H1 (cell line): Measurements from ENCODE around the gene RIIAD1. TPM values are rescaled to one million over a fixed set of nuclear protein-coding genes. Genes with fewer than 3 reads are reported as not detected.

Source experiments
- ATF2 ChIP-seq: IDR thresholded peaks from 2 replicates; pipeline ENCODE4 v1.6.1; 2012; ENCODE audit warnings: low read length, inconsistent platforms
- CBX5 ChIP-seq: fragments of 300-800, 300-1000 bp; sonication (generic); IDR thresholded peaks from 2 replicates; pipeline ENCODE4 v1.7.1; 2016; ENCODE audit warnings: antibody characterized with exemption, low read length, low read depth
- CEBPB ChIP-seq: IDR thresholded peaks from 2 replicates; pipeline ENCODE4 v1.6.1; 2012; ENCODE audit warnings: low read depth, low read length
- FOSL1 ChIP-seq: IDR thresholded peaks from 2 replicates; pipeline ENCODE4 v1.6.1; 2011; ENCODE audit warnings: mild to moderate bottlenecking, low read depth, low read length, moderate library complexity; ENCODE audit not compliant: insufficient read depth
- KDM1A ChIP-seq: fragments of 200-600, 300-600 bp; sonication (generic); IDR thresholded peaks from 2 replicates; pipeline ENCODE4 v1.7.1; 2016; ENCODE audit warnings: mild to moderate bottlenecking, low read length, borderline replicate concordance
- KDM4A ChIP-seq: IDR thresholded peaks from one replicate; pipeline ENCODE4 v1.7.1; 2012; ENCODE audit warnings: low read depth, mild to moderate bottlenecking, moderate library complexity, low read length, inconsistent platforms; ENCODE audit not compliant: severe bottlenecking
- POLR2A ChIP-seq, 2 experiments: IDR thresholded peaks; 1 replicate in 1 of 2; 2 replicates in 1 of 2; pipeline ENCODE4 v1.6.1; 2011; ENCODE audit warnings: low read depth in 2 of 2, low read length in 2 of 2, mild to moderate bottlenecking in 2 of 2; ENCODE audit errors: control extremely low read depth in 1 of 2
- RBBP5 ChIP-seq: IDR thresholded peaks from 2 replicates; pipeline ENCODE4 v1.7.1; 2012; ENCODE audit warnings: low read depth, mild to moderate bottlenecking, inconsistent platforms, low read length, moderate library complexity, borderline replicate concordance
- RNF2 ChIP-seq: fragments of 200-900, 300-1000 bp; sonication (generic); IDR thresholded peaks from 2 replicates; pipeline ENCODE4 v1.7.1; 2016; ENCODE audit warnings: borderline replicate concordance, low read depth, mild to moderate bottlenecking, antibody characterized with exemption, low read length; ENCODE audit not compliant: poor library complexity, severe bottlenecking; ENCODE audit errors: missing control alignments
- SAP30 ChIP-seq: fragments of 300-600 bp; sonication (generic); IDR thresholded peaks from 2 replicates; pipeline ENCODE4 v1.7.1; 2012; ENCODE audit warnings: low read length, moderate library complexity, mild to moderate bottlenecking, inconsistent platforms; ENCODE audit not compliant: insufficient read depth, insufficient replicate concordance
- SUZ12 ChIP-seq: fragments of 200-600 bp; sonication (generic); IDR thresholded peaks from 2 replicates; pipeline ENCODE4 v1.6.1; 2012; ENCODE audit warnings: mild to moderate bottlenecking, inconsistent platforms, low read length, moderate library complexity, mixed read lengths
- TAF7 ChIP-seq: optimal IDR thresholded peaks from 2 replicates; pipeline ENCODE3; 2011; ENCODE audit warnings: low read depth, mild to moderate bottlenecking, inconsistent platforms, low read length, moderate library complexity, borderline replicate concordance
- polyA plus RNA-seq, 7 experiments: library from polyadenylated mRNA; depleted of rRNA in 3 of 7; stranded (reverse) in 5 of 7; unstranded in 2 of 7; fragments of >200 nt in 5 of 7; fragments of 200-250 nt in 2 of 7; gene quantifications; 1 replicate in 5 of 7; 2 replicates in 1 of 7; 4 replicates in 1 of 7; pipeline versions ENCODE4 v1.2.1 to v1.2.3, GENCODE V29; 2011 to 2013; ENCODE audit warnings: missing spikeins in 2 of 7, mixed read lengths in 2 of 7
- total RNA-seq: library from RNA; stranded (reverse); fragmentation: NEBNext Ultra II Directional; extraction: Animal tissue kit (Norgen Biotek cat#: 25700); gene quantifications from 2 replicates; pipeline ENCODE4 v1.2.1, GENCODE V29; 2021
- TF ChIP-seq, protein P1 (sequence below): IDR thresholded peaks from 2 replicates; pipeline ENCODE4 v1.6.1; 2011; ENCODE audit warnings: low read depth, mild to moderate bottlenecking, low read length; ENCODE audit not compliant: insufficient read depth
- TF ChIP-seq, protein P2 (sequence below): IDR thresholded peaks from 2 replicates; pipeline ENCODE4 v1.6.1; 2012; ENCODE audit warnings: inconsistent platforms
- TF ChIP-seq, protein P3 (sequence below), 3 experiments: IDR thresholded peaks; 1 replicate in 2 of 3; 2 replicates in 1 of 3; pipeline versions ENCODE4 v1.5.1 to v1.6.1; 2011; ENCODE audit warnings: low read length in 3 of 3, mild to moderate bottlenecking in 3 of 3, inconsistent platforms in 2 of 3, low read depth in 1 of 3, moderate library complexity in 1 of 3; ENCODE audit not compliant: insufficient read depth in 1 of 3; ENCODE audit errors: control extremely low read depth in 1 of 3

RIIAD1 gene
- total and polyA plus RNA-seq, 2 of the 8 experiments (the other 6 are each of a cell fraction or from before 2014, with no cell fraction given) = not detected

DNA sequence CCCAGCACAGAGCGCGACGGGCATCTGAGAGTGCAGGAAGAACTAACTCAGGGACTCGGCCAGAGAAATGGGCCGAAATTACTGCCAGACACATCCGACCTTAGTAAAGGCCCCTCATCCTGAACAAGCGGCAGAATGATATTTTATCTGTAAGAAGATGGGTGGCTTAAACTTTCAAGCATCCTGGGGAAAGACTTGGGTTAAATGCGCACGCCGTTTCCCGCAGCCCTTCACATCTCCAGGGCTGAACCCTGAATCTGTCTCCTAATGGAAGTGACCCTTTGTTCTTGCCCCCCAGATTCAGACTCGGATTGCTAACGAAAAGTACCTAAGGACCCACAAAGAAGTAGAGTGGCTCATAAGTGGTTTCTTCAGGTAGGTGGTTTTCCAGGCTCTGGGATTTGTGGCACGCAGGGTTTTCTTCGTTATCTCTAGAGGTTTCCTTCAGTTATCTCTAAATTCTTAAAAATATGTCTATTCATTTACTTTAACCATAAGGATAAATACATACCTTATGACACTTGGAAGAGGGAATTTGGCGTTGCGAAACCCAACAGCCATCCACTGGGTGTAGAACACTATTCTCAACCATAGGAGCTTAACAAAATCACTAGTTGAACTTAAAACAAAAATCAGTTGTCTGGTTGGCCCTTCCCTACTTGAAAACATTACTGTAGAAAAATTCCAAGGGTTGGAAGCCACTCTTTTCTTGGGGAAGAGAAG lies 627 bp downstream of the RIIAD1 start (continued):
- TF ChIP-seq FOSL1 (no peak), CEBPB (no peak), POLR2A (IDR thresholded peaks at IDR 0.05; ENCODE audit: control extremely low read depth in 1 of 2, low read depth in 2 of 2, low read length in 2 of 2) (no peak), TAF7 (no peak), SUZ12 (peak; percentile 51; the same call in 1 of the 2 replicates), CBX5 (no peak), RNF2 (peak; percentile 61), KDM4A (peak; percentile 9), KDM1A (no peak), RBBP5 (no peak), SAP30 (no peak), ATF2 (no peak)
- TF ChIP-seq, protein P1, sequence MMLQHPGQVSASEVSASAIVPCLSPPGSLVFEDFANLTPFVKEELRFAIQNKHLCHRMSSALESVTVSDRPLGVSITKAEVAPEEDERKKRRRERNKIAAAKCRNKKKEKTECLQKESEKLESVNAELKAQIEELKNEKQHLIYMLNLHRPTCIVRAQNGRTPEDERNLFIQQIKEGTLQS = no peak
- TF ChIP-seq, protein P2, sequence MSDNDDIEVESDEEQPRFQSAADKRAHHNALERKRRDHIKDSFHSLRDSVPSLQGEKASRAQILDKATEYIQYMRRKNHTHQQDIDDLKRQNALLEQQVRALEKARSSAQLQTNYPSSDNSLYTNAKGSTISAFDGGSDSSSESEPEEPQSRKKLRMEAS = no peak
- TF ChIP-seq, protein P3, sequence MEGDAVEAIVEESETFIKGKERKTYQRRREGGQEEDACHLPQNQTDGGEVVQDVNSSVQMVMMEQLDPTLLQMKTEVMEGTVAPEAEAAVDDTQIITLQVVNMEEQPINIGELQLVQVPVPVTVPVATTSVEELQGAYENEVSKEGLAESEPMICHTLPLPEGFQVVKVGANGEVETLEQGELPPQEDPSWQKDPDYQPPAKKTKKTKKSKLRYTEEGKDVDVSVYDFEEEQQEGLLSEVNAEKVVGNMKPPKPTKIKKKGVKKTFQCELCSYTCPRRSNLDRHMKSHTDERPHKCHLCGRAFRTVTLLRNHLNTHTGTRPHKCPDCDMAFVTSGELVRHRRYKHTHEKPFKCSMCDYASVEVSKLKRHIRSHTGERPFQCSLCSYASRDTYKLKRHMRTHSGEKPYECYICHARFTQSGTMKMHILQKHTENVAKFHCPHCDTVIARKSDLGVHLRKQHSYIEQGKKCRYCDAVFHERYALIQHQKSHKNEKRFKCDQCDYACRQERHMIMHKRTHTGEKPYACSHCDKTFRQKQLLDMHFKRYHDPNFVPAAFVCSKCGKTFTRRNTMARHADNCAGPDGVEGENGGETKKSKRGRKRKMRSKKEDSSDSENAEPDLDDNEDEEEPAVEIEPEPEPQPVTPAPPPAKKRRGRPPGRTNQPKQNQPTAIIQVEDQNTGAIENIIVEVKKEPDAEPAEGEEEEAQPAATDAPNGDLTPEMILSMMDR (IDR thresholded peaks at IDR 0.05; ENCODE audit: control extremely low read depth in 1 of 3, insufficient read depth in 1 of 3, low read depth in 1 of 3, low read length in 3 of 3) = no peak
